HG03139 (cell line): ENCODE results near the gene TADA2B.

Experiments
- ATAC-seq: cut with Tn5 transposase; IDR thresholded peaks from one replicate; pipeline ENCODE4 v1.9.1; 2021; ENCODE audit not compliant: unreplicated experiment

Gene TADA2B

DNA sequence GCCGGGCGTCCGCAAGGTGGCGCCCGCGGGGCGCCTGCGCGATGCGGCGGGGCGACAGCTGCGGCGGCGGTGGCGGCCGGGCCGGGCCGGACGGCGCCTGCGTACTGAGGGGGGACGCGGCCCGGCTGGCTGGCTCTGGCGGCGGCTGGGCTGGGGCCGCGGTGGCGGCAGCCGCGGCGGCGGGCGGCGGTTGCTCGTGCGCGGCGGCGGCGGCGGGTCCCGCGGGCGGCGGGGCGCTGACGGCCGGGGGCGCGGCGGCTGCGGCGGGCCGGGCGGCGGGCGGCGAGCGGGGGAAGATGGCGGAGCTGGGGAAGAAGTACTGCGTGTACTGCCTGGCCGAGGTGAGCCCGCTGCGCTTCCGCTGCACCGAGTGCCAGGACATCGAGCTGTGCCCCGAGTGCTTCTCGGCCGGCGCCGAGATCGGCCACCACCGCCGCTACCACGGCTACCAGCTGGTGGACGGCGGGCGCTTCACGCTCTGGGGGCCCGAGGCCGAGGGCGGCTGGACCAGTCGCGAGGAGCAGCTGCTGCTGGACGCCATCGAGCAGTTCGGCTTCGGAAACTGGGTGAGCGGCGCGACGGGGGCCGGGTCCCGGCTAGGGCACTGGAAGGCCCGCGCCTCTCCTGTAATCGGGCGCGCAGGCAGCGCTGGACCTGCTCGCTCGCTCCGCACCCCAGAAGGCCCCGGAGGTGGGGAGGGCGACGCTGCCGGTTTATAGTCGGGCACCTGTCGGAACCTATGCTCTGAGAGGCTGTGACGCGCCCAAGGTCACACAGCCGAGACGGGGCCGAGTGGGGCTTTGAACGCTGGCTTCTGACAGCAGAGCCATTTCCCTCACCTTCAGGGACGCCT is at the start of gene TADA2B:
TSS of gene TADA2B (plus strand) at position 89 of the 853 bp plus-strand sequence. CDS start at position 297, 208 bp downstream.
- ATAC-seq: peak; percentile 26

GRCh38 chr4:6996481-6996880 is 46.7 kb upstream of the TADA2B start:
- no peak for ATAC-seq

DNA sequence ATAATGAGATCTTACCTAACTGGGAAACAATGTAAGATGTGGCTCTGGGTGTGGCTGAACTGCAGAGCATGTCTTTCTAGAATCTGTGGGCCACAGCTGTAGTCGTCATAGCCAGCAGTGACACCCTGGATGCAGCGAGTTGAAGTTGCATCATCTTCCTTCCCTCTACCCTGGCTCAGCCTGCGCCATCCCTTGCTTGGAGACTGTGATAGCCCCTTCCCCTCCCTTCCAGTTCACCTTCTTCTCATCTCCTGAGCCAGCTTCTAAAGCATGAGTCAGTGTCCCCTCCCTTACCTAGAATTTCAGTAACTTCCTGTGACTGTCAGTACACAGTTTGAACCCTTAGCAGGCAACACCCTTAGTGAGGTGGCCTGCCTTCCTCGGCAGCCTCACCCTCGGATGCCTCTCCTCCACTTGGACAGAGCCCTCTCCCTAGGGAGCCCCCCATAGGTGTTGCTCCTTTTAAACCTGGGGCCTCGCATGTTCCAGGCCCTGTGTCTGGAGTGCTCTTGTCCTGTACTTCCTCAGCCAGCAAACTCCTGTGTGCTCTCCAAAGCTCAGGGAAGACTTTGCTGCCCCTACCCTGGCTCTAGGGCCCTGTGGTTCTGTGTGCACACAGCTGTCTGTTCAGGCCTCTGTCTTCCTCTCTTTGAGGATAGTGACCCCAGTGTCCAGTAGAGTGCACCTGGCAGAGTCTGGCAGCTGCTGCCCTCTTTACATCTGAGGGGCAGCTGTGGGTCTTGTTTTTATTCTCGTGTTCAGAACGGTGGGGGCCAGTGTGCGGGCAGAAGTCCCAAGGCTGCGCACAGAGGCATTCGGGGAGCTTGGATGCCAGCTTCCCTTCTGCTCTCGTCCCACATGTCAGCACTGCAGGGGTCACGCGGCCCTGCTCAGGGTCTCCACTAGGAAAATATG is 43.7 kb upstream of the TADA2B start:
- no peak for ATAC-seq

GRCh38 chr4:7000421-7001176 is 42.6 kb upstream of the TADA2B start:
- no peak for ATAC-seq

DNA sequence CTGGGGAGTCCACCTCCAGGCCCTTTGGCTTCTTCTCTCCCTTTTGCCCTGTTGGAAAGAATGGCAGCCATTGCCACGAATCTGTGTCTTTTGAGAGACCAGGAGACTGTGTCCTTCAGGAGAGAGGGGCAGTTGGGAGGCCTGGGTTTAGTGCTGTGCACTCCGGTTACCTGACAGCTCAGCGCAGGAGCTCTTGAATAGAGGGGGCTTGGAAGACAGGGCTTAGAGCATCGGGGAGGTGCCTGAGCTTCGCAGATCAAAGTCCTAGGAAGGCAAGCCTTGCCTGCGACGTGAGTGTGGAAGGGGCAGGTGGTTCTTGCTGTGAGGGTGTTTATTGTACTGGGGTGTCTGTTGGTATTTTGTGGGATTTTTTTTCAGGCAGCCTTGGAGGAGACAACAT is 41.9 kb upstream of the TADA2B start:
- no peak for ATAC-seq

- ATAC-seq: no peak
Observed at GRCh38 chr4:7002336-7002735, 40.8 kb upstream of the TADA2B start.

DNA sequence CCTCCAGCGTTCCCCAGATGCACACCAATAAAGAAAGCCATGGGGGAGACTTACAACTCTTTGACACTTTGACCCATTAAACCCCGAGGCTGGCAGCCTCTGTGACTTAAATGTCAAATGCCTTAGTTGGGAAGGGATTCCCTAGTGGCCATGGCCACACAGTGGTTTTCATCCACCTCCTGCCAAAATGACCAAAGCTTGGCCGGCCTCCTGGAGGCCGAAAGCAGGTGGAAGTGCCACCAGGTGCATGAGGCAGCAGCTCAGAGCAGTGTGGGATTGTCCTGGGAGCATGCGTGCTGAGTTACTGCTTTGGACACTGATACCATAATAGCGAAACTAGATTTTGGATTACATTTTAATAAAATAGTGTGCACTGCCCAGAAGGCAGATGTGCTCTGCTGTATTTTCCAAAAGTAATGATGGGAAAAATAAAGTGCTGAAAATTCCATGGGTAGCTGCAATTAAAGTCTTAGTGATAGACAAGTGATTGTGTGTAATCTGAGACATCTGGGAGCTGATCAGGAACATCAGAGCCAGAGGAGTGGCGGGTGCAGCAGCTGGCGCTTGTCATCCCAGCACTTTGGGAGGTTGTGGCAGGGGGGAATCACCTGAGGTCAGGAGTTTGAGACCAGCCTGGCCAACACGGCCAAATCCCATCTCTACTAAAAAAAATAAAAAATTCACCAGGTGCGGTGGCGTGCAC is 39.8 kb upstream of the TADA2B start:
- no peak for ATAC-seq

DNA sequence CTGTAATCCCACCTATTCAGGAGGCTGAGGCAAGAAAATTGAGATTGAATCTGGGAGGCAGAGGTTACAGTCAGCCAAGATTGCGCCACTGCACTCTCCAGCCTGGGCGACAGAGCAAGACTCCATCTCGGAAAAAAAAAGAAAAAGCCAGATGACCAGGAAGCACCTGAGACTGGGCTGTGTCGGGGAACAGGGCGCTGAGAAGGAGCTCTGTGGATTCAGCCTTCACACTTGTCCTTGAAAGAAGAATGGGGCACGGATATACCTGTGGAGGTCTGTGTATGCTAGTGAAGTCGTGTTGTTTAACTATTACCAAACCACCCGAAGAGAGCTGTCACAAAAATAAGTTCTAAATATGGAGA is 39.3 kb upstream of the TADA2B start:
- ATAC-seq: no peak

DNA sequence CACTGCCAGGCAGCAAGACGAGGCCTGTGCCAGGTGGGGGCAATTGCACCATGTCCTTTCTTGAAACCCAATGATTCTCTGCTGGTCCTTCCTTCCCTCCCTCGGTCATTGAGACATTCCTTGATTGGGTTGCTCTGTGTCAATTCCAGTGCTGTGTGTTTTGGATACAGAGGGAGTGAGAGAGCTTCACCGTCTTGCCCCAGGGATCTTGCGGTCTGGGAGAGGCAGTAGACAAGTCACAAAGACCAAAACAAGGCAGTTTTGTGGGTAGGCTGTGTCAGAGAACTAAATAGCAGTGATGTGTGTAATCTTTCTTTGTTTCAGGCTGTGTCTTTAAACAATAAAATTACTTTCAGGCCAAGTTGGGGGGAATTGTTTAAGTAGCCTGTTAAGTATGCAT is 38.8 kb upstream of the TADA2B start:
- ATAC-seq: no peak

DNA sequence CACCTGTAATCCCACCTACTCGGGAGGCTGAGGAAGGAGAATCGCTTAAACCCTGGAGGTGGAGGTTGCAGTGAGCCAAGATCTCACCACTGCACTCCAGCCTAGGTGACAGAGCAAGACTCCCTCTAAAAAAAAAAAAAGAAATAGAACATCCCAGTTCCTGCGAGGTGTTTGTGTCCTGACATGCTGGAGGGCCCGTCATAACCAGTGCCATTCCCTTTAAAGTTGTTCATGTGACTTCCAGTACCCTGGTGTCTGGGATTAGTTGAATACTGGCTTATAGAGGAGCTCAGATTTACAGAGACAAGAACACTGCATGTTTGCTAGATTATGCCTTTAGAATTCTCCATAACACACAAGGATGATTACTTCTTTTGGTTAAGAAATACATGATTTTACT is 37.6 kb upstream of the TADA2B start:
- no peak for ATAC-seq

GRCh38 chr4:7006411-7006810 is 36.8 kb upstream of the TADA2B start:
- no peak for ATAC-seq

GRCh38 chr4:7007142-7007907 is 35.8 kb upstream of the TADA2B start:
- ATAC-seq: no peak

DNA sequence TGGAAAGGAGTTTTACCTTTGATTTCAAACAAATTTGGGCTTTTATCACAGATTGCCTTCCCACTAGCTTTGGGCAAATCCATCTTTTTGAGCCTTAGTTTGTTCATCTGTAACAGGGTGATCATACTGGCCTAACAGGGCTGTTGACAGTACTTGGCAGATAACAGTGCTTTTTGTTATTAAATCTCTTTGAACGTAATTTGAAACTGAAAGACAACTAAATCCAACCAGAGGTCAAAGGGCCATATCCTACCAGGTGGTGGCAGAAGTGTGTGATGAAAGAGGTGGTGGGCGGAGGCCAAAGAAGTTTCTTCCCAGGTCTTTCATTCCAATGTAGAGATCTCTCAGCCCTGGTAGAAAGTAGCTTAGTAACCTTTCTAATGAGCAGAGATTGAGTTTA is 35.2 kb upstream of the TADA2B start:
- no peak for ATAC-seq

- no peak for ATAC-seq
Observed at GRCh38 chr4:7009564-7009963, 33.6 kb upstream of the TADA2B start.

GRCh38 chr4:7013175-7013574 is 30.0 kb upstream of the TADA2B start:
- no peak for ATAC-seq

- ATAC-seq: no peak
Observed at GRCh38 chr4:7014815-7015214, 28.4 kb upstream of the TADA2B start.

GRCh38 chr4:7015383-7016035 is 27.7 kb upstream of the TADA2B start:
- no peak for ATAC-seq

DNA sequence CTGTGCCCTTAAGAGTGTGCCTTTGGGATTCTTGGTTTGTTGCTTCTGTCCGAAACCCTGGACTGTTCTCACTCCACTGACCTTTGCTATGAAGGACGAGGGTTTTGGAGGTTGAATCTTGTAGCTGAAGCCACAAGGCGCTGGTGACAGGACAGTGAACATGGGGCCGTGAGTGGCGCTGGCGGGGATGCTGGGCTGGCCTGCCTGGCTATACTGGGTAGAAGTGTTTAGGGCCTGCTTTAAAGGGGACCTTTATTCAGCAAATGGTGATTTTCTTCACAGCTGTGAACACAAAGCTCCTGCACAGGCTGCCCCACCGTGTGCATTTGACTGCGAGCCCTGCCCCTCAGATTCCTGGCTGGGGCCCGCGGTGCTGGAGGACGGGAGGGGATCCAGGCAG is 27.1 kb upstream of the TADA2B start:
- no peak for ATAC-seq

DNA sequence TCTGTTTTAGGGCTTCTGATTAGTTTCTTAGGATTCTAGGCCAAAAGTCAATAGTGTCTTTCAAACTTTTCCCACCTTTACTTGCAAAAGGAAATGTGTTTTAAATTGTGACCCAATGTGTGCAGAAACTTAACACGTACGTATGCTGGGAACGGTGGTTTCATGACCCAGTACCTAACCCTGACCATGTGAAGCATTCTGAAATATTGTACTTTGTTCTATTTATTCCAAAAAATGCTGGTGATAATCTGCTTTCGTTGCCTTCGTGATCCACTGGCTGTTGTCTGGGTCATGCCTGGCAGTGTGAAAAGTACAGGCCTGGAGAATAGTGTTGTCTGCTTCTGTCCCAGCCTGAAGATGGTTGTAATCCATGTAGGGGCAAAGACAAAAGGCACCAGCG is 26.7 kb upstream of the TADA2B start:
- ATAC-seq: no peak
